Bronchial epithelial cell (primary cell): ENCODE measurements around the gene OTOG. TPM values are rescaled to one million over a fixed set of nuclear protein-coding genes. Genes with fewer than 3 reads are reported as not detected.

Experiments used
- DNase-seq: peaks from one replicate; pipeline ENCODE4 v3.0.0-alpha.2; 2010; ENCODE audit warnings: low read depth
- FAIRE-seq: peaks from 2 replicates; lab custom pipeline; 2011; peaks lifted over from hg19 to GRCh38; lab: Jason Lieb, UNC
- H3K27me3 ChIP-seq: 2 replicates; pipeline ENCODE4 v1.5.1; 2011; ENCODE audit warnings: low read length; ENCODE audit not compliant: control insufficient read depth, insufficient read depth
- H3K36me3 ChIP-seq: 2 replicates; pipeline ENCODE4 v1.5.1; 2011; ENCODE audit warnings: low read length; ENCODE audit not compliant: control insufficient read depth, insufficient read depth
- H3K4me3 ChIP-seq: 2 replicates; pipeline ENCODE4 v1.5.1; 2011; ENCODE audit warnings: mild to moderate bottlenecking, low read depth, low read length, control low read depth
- total RNA-seq: library from RNA; depleted of rRNA; stranded (reverse); fragments of >200 nt; gene quantifications from 2 replicates; pipeline ENCODE4 v1.2.1, GENCODE V29; 2014
- TF ChIP-seq, protein P1 (sequence below): IDR thresholded peaks from 2 replicates; pipeline ENCODE4 v1.5.1; 2011; ENCODE audit warnings: mild to moderate bottlenecking, moderate library complexity, low read length, control low read depth, inconsistent platforms; ENCODE audit not compliant: insufficient read depth, severe bottlenecking

OTOG gene
- total RNA-seq, 1 donor from 2014 or later: not detected

DNA sequence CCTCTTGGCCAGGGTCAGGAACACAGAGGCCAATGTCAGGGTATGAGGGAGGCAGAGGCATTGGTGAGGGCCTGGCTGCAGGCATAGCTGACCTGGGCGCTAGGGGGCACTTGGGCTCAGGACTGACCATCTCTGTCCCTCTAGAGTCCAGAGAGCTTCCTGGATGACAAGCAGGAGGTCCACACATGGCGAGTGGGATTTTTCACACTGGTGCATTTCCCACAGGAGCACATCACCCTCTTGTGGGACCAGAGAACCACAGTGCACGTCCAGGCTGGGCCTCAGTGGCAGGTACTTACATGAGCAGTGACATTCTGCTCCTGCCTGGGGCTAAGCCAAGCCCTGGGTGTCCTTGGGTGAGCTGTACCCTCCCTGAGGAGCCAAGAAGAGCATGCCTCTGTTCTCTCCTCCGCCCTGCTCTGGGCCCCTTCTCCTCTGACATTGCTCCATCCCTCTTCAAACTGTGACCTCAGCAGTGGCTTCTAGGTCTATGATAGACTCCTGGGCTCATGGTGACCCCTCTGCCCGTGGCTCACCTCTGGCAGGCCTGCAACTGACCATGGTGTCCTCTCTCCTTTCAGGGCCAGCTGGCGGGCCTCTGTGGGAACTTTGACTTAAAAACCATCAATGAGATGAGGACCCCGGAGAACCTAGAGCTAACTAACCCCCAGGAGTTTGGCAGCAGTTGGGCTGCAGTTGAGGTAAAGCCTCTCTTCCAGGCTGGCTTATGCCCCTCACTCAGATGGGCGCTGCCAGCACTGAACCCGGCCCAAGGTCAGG lies 46.6 kb downstream of the OTOG start:
- FAIRE-seq: no peak
- TF ChIP-seq, protein P1, sequence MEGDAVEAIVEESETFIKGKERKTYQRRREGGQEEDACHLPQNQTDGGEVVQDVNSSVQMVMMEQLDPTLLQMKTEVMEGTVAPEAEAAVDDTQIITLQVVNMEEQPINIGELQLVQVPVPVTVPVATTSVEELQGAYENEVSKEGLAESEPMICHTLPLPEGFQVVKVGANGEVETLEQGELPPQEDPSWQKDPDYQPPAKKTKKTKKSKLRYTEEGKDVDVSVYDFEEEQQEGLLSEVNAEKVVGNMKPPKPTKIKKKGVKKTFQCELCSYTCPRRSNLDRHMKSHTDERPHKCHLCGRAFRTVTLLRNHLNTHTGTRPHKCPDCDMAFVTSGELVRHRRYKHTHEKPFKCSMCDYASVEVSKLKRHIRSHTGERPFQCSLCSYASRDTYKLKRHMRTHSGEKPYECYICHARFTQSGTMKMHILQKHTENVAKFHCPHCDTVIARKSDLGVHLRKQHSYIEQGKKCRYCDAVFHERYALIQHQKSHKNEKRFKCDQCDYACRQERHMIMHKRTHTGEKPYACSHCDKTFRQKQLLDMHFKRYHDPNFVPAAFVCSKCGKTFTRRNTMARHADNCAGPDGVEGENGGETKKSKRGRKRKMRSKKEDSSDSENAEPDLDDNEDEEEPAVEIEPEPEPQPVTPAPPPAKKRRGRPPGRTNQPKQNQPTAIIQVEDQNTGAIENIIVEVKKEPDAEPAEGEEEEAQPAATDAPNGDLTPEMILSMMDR: no peak
- no peak for DNase-seq
- no peak overlapping the region for H3K4me3 ChIP-seq
- H3K27me3 ChIP-seq: no peaks in the 10 kb centered on the region
- no peaks in the 10 kb centered on the region for H3K36me3 ChIP-seq

DNA sequence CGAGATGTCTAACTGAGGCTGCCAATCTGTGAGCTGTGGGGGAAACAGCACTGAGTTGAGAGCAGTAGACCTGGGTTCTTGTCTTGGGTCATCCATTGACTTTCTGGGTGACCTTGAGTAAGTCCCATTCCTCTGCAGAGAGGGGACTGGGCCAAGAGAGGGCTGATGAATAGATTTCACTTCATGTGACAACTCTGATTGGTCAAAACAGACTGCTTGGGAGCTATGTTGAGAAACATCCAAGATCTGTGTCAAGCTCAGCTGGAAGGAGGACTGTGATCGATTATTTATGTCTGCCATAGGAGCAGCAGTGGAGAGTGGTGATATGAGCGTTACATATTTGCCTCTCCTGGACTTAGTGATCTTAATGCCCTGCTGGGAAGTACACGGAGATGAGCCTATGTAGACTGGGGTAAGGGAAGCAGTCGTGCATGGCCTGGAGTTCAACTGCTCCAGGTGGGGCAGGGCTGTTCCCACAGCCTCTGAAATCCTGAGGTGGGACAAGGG lies 47.7 kb downstream of the OTOG start:
- TF ChIP-seq, protein P1: no peak
- no peak for DNase-seq
- FAIRE-seq: no peak
- no peak overlapping the region for H3K4me3 ChIP-seq
- H3K27me3 ChIP-seq: no peaks in the 10 kb centered on the region
- no peaks in the 10 kb centered on the region for H3K36me3 ChIP-seq

DNA sequence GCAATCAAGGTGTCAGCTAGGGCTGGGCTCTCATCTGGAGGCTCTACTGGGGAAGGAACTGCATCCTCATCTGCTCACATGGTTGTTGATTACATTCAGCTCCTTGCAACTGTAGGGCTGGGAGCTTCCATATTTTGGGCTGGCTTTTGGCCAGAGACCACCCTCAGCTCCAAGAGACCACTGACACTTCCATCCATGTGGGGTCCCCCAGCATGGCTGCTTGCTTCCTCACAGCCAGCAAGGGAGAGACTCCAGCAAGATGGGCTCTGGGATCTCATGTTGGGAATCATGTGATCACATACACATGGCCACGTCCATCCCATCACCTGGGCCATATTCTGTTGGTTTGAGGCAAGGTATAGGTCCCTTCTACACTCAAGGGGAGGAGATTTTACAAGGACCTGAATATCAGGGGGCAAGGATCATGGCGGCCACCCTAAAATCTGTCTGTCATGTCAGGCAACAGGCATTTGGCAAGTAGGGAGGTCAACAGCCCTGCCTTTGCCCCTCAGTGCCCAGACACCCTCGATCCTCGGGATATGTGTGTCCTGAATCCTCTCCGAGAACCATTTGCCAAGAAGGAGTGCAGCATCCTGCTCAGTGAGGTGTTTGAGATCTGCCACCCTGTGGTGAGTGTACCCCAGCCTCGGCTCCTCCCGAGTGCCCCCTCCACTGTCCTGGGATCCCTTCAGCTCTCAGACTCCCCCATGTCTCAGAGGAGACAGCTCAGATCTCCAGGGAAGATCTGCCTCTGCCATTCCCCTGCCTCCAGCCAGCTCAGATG lies 48.7 kb downstream of the OTOG start:
- TF ChIP-seq, protein P1: no peak
- FAIRE-seq (no peak), DNase-seq (no peak)
- Histone ChIP-seq H3K27me3 (no peaks in the 10 kb centered on the region), H3K4me3 (no peak overlapping the region), H3K36me3 (no peaks in the 10 kb centered on the region)

DNA sequence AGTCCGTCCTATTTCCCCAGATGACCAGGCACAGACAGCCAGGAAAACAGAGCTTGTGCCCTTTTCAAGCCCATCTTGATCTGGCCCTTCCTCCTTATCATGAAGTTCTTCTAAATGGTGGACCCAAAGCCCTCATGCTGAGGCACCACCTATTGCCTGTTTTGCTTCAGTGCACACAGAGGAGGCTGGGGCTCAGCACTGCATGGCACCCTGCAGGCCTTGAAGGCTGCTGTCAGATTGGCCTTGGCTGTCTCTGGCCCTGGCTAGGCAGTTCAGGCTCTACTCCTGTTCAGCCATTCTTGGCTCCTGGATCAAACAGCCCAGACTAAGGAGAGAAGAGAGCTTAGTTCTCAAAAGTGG lies 49.2 kb downstream of the OTOG start:
- Histone ChIP-seq H3K27me3 (no peaks in the 10 kb centered on the region), H3K36me3 (no peaks in the 10 kb centered on the region), H3K4me3 (no peak overlapping the region)
- DNase-seq (no peak), FAIRE-seq (no peak)
- TF ChIP-seq, protein P1: no peak

DNA sequence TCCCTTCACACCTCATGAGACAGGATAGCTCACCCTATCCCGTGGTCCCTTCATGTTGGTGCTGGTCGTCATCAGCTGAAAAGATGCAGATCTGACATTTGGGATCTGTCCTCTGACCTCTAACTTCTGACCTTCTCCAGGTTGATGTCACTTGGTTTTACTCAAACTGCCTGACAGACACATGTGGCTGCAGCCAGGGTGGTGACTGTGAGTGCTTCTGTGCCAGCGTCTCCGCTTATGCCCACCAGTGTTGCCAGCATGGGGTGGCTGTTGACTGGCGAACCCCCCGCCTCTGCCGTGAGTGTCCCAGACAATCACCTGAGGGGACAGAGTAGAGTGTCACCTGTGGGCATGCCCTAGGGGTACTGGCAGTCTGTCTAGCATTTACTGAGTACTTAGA lies 49.7 kb downstream of the OTOG start:
- FAIRE-seq (no peak), DNase-seq (no peak)
- TF ChIP-seq, protein P1: no peak
- no peak overlapping the region for H3K4me3 ChIP-seq
- H3K36me3 ChIP-seq: no peaks in the 10 kb centered on the region
- H3K27me3 ChIP-seq: no peaks in the 10 kb centered on the region
